Naive thymus-derived CD8-positive, alpha-beta T cell (primary cell): ENCODE results near the gene RBX1. TPM values are rescaled to one million over a fixed set of nuclear protein-coding genes. Genes with fewer than 3 reads are reported as not detected.
"Not testable (repeated sequence)": the region's sequence is repeated elsewhere in the genome, so short reads cannot be mapped to it uniquely, and the experiment has no call there.

Experiments
- ATAC-seq, 2 donors: fragments of 150-1000 bp; cut with Tn5 transposase in 1 of 2; sonication (Bioruptor Pico), chemical (Tn5 transposase) in 1 of 2; 1 replicate in 1 of 2; 2 replicates in 1 of 2; pipeline ENCODE4 v1.10.0; 2021; ENCODE audit warnings: mild to moderate bottlenecking in 2 of 2, moderate library complexity in 2 of 2
- POLR2A ChIA-PET: fragments of 350-600 bp; sonication (Branson Sonifier 250); formaldehyde crosslinking; loops from one replicate; lab custom pipeline; 2021; ENCODE audit warnings: antibody characterized with exemption; lab: Charles Lee
- DNase-seq, 10 donors: peaks; one replicate each; pipeline versions ENCODE4 v3.0.0 to v3.0.0-alpha.2; 2020 to 2022
- H3K27ac Mint-ChIP-seq, 10 donors: one replicate each; pipeline ENCODE4 v1.8.0; 2020 to 2022; ENCODE audit warnings: mild to moderate bottlenecking in 10 of 10, mixed read lengths in 10 of 10, moderate library complexity in 4 of 10, inconsistent platforms in 1 of 10
- H3K27me3 Mint-ChIP-seq, 5 donors: one replicate each; pipeline ENCODE4 v1.8.0; 2021 to 2022; ENCODE audit warnings: mixed read lengths in 5 of 5
- H3K36me3 Mint-ChIP-seq, 3 donors: one replicate each; pipeline ENCODE4 v1.8.0; 2020 to 2022; ENCODE audit warnings: mixed read lengths in 3 of 3, mild to moderate bottlenecking in 2 of 3, inconsistent platforms in 1 of 3
- H3K4me1 Mint-ChIP-seq, 4 donors: one replicate each; pipeline ENCODE4 v1.8.0; 2021 to 2022; ENCODE audit warnings: mixed read lengths in 4 of 4
- H3K4me3 Mint-ChIP-seq, 10 donors: one replicate each; pipeline ENCODE4 v1.8.0; 2020 to 2022; ENCODE audit warnings: mild to moderate bottlenecking in 10 of 10, mixed read lengths in 10 of 10, moderate library complexity in 6 of 10, inconsistent platforms in 1 of 10
- H3K9me3 Mint-ChIP-seq, 9 donors: one replicate each; pipeline ENCODE4 v1.8.0; 2020 to 2022; ENCODE audit warnings: mixed read lengths in 9 of 9, mild to moderate bottlenecking in 3 of 9, inconsistent platforms in 1 of 9, moderate library complexity in 1 of 9
- polyA plus RNA-seq, 3 donors: library from polyadenylated mRNA; unstranded; fragments of 300-500 nt; fragmentation: Illumina TruSeq; gene quantifications; one replicate each; pipeline ENCODE4 v1.2.3, GENCODE V29; 2021
- total RNA-seq, 8 experiments: library from RNA in 2 of 8; stranded (reverse) in 2 of 8; gene quantifications; one replicate each; pipeline ENCODE4 v1.2.3 and lab custom pipeline; 2021 to 2026

The RBX1 gene
- total and polyA plus RNA-seq, 5 experiments from 2014 or later, result 37.0 to 152 (median 134) TPM

- DNase-seq, H3K27me3 Mint-ChIP-seq, H3K27ac Mint-ChIP-seq, POLR2A ChIA-PET, H3K36me3 Mint-ChIP-seq, H3K9me3 Mint-ChIP-seq, H3K4me1 Mint-ChIP-seq, H3K4me3 Mint-ChIP-seq, ATAC-seq: not testable (repeated sequence)
Measured at GRCh38 chr22:41002386-41002785, 51.2 kb downstream of the RBX1 start.

GRCh38 chr22:41003066-41003465 is 51.9 kb downstream of the RBX1 start:
- POLR2A ChIA-PET, result no interaction called here

GRCh38 chr22:41003976-41004375 is 52.8 kb downstream of the RBX1 start:
- no peaks in the 10 kb centered on the region for H3K4me1 Mint-ChIP-seq

More at GRCh38 chr22:41003066-41003465, 51.9 kb downstream of the RBX1 start:
- ATAC-seq, result no peak
- peaks cover 0 to 4% (median 2%) of the 10 kb centered on the region in 5 donors for H3K27me3 Mint-ChIP-seq
- no peaks in the 10 kb centered on the region for H3K36me3 Mint-ChIP-seq
- no peak overlapping the region for H3K4me3 Mint-ChIP-seq
- no peaks in the 10 kb centered on the region for H3K4me1 Mint-ChIP-seq
- DNase-seq, result no peak
- H3K9me3 Mint-ChIP-seq, result no peaks in the 10 kb centered on the region
- H3K27ac Mint-ChIP-seq, result no peak overlapping the region

GRCh38 chr22:41009222-41009948 is 58.2 kb downstream of the RBX1 start:
- Mint-ChIP-seq H3K9me3 (no peaks in the 10 kb centered on the region), H3K4me1 (peaks cover 0 to 1% (median 0%) of the 10 kb centered on the region in 4 donors), H3K27ac (no peak overlapping the region), H3K4me3 (no peak overlapping the region), H3K27me3 (peaks cover 0 to 5% (median 4%) of the 10 kb centered on the region in 5 donors), H3K36me3 (no peaks in the 10 kb centered on the region)
- ATAC-seq, result no peak
- POLR2A ChIA-PET, result interaction anchor here (0.6 to 0.7 kb wide), 2 partner anchors 62 to 227 kb away, joined by 3 to 4 read pairs; no protein-coding TSS in a partner anchor
- peak in 1 of 10 donors; percentile 19 for DNase-seq

More at GRCh38 chr22:41003976-41004375, 52.8 kb downstream of the RBX1 start:
- DNase-seq, result no peak
- H3K4me3 Mint-ChIP-seq, result no peak overlapping the region
- no peak for ATAC-seq
- no peaks in the 10 kb centered on the region for H3K9me3 Mint-ChIP-seq
- H3K36me3 Mint-ChIP-seq, result no peaks in the 10 kb centered on the region
- POLR2A ChIA-PET, result no interaction called here
- peaks cover 0 to 5% (median 2%) of the 10 kb centered on the region in 5 donors for H3K27me3 Mint-ChIP-seq
- H3K27ac Mint-ChIP-seq, result no peak overlapping the region

- DNase-seq, result no peak
- no peak for ATAC-seq
- H3K27me3 Mint-ChIP-seq, result peaks cover 0 to 1% (median 0%) of the 10 kb centered on the region in 5 donors
- no peaks in the 10 kb centered on the region for H3K9me3 Mint-ChIP-seq
- POLR2A ChIA-PET, result no interaction called here
- peaks cover 0 to 4% (median 2%) of the 10 kb centered on the region in 4 donors for H3K4me1 Mint-ChIP-seq
- no peak overlapping the region for H3K4me3 Mint-ChIP-seq
- H3K27ac Mint-ChIP-seq, result no peak overlapping the region
- no peaks in the 10 kb centered on the region for H3K36me3 Mint-ChIP-seq
Measured at GRCh38 chr22:41015003-41015402, 63.8 kb downstream of the RBX1 start.

- ATAC-seq (no peak), DNase-seq (peak in 2 of 10 donors; percentile 2 to 8)
- Mint-ChIP-seq H3K36me3 (no peaks in the 10 kb centered on the region), H3K27me3 (no peaks in the 10 kb centered on the region), H3K4me3 (peak overlapping the region; percentile 70 to 96 (median 90)), H3K4me1 (peaks cover 4 to 24% (median 19%) of the 10 kb centered on the region in 4 donors), H3K9me3 (no peaks in the 10 kb centered on the region), H3K27ac (peak overlapping the region; percentile 47 to 95 (median 60))
- POLR2A ChIA-PET, result interaction anchor here (0.6 to 3.2 kb wide), 5 partner anchors 10 to 1345 kb away, joined by 5 to 54 read pairs (median 13); partner anchors contain the start of genes EP300 and RBX1
Measured at GRCh38 chr22:41021061-41021612, 70.0 kb downstream of the RBX1 start.

GRCh38 chr22:41021613-41022454 is 70.7 kb downstream of the RBX1 start:
- Mint-ChIP-seq H3K9me3 (no peaks in the 10 kb centered on the region), H3K4me1 (peaks cover 4 to 24% (median 19%) of the 10 kb centered on the region in 4 donors), H3K36me3 (no peaks in the 10 kb centered on the region), H3K4me3 (peak overlapping the region; percentile 86 to 96 (median 92)), H3K27me3 (no peaks in the 10 kb centered on the region), H3K27ac (peak overlapping the region; percentile 71 to 95 (median 87))
- POLR2A ChIA-PET, result interaction anchor here (0.6 to 3.2 kb wide), 7 partner anchors 9 to 265 kb away, joined by 3 to 54 read pairs (median 5); partner anchors contain the start of genes EP300 and RBX1
- ATAC-seq (peak; percentile 61 to 75), DNase-seq (peak in 8 of 10 donors; percentile 9 to 66 (median 42))

- H3K27me3 Mint-ChIP-seq, result no peaks in the 10 kb centered on the region
- no peaks in the 10 kb centered on the region for H3K9me3 Mint-ChIP-seq
- peak; percentile 80 to 86 for ATAC-seq
- peak; percentile 64 to 86 (median 76) for DNase-seq
- peak overlapping the region; percentile 61 to 89 (median 84) for H3K4me3 Mint-ChIP-seq
- POLR2A ChIA-PET, result interaction anchor here (0.5 to 3.2 kb wide), 8 partner anchors 9 to 663 kb away, joined by 3 to 54 read pairs (median 4); partner anchors contain the start of genes EP300 and RBX1
- peak overlapping the region in 9 of 10 donors; percentile 32 to 92 (median 83) for H3K27ac Mint-ChIP-seq
- H3K36me3 Mint-ChIP-seq, result no peaks in the 10 kb centered on the region
- peaks cover 4 to 24% (median 19%) of the 10 kb centered on the region in 4 donors for H3K4me1 Mint-ChIP-seq
Measured at GRCh38 chr22:41022470-41023298, 71.5 kb downstream of the RBX1 start.

Other genes starting within 250 kb of the RBX1 start
- 10 to 100 TPM; 13.6 to 16.3 TPM for gene SLC25A17, start 132.0 kb upstream of the RBX1 start, total RNA-seq
- gene SLC25A17, start 132.0 kb upstream of the RBX1 start, polyA plus RNA-seq, result 10 to 100 TPM; 17.3 to 19.0 (median 17.5) TPM
- 100 to 1,000 TPM; 221 to 224 TPM for gene ST13, start 94.7 kb upstream of the RBX1 start, total RNA-seq
- gene ST13, start 94.7 kb upstream of the RBX1 start, polyA plus RNA-seq, result 100 to 1,000 TPM; 244 to 283 (median 260) TPM
- gene XPNPEP3, start 94.2 kb upstream of the RBX1 start, total RNA-seq, result 10 to 100 TPM; 18.8 to 19.4 TPM
- gene XPNPEP3, start 94.2 kb upstream of the RBX1 start, polyA plus RNA-seq, result 10 to 100 TPM in 1 of 3 donors, 1 to 10 TPM in 2; 5.9 to 11.5 (median 7.1) TPM
- gene DNAJB7, start 89.3 kb upstream of the RBX1 start, total RNA-seq, result not detected
- under 1 TPM; 0.16 to 0.37 (median 0.32) TPM for gene DNAJB7, start 89.3 kb upstream of the RBX1 start, polyA plus RNA-seq
- 100 to 1,000 TPM; 106 to 116 TPM for gene EP300, start 141.2 kb downstream of the RBX1 start, total RNA-seq
- 10 to 100 TPM in 1 of 3 donors, 1 to 10 TPM in 2; 8.3 to 20.3 (median 8.5) TPM for gene EP300, start 141.2 kb downstream of the RBX1 start, polyA plus RNA-seq